ENCODE measurements around the gene SYK. TPM values are rescaled to one million over a fixed set of nuclear protein-coding genes. Genes with fewer than 3 reads are reported as not detected.

SYK gene
- total RNA-seq, 1 experiment from 2014 or later, result 9.0 TPM

DNA sequence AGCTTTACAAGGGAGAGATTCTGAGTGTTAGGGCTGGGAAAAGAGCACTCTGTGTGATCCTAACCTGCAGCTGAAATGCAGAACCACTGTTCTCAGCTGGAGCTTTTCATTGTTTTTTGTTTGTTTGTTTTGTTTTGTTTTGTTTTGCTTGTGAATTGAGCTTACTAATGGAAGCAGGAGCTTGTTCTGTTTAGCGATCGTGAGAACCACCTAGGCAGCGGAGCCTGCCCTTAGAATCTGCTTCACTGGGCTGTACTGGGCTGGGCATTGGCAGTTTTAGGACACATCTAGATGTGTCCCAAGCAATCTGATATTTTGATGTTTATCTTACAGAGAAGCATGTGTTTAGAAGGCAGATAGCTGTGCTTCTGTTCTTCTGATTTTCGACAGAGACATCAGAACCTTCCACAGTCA lies 14.3 kb downstream of the SYK start (continued):
- TF ChIP-seq, protein P1, sequence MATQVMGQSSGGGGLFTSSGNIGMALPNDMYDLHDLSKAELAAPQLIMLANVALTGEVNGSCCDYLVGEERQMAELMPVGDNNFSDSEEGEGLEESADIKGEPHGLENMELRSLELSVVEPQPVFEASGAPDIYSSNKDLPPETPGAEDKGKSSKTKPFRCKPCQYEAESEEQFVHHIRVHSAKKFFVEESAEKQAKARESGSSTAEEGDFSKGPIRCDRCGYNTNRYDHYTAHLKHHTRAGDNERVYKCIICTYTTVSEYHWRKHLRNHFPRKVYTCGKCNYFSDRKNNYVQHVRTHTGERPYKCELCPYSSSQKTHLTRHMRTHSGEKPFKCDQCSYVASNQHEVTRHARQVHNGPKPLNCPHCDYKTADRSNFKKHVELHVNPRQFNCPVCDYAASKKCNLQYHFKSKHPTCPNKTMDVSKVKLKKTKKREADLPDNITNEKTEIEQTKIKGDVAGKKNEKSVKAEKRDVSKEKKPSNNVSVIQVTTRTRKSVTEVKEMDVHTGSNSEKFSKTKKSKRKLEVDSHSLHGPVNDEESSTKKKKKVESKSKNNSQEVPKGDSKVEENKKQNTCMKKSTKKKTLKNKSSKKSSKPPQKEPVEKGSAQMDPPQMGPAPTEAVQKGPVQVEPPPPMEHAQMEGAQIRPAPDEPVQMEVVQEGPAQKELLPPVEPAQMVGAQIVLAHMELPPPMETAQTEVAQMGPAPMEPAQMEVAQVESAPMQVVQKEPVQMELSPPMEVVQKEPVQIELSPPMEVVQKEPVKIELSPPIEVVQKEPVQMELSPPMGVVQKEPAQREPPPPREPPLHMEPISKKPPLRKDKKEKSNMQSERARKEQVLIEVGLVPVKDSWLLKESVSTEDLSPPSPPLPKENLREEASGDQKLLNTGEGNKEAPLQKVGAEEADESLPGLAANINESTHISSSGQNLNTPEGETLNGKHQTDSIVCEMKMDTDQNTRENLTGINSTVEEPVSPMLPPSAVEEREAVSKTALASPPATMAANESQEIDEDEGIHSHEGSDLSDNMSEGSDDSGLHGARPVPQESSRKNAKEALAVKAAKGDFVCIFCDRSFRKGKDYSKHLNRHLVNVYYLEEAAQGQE (IDR thresholded peaks at IDR 0.05; ENCODE audit: low read depth), result no peak

DNA sequence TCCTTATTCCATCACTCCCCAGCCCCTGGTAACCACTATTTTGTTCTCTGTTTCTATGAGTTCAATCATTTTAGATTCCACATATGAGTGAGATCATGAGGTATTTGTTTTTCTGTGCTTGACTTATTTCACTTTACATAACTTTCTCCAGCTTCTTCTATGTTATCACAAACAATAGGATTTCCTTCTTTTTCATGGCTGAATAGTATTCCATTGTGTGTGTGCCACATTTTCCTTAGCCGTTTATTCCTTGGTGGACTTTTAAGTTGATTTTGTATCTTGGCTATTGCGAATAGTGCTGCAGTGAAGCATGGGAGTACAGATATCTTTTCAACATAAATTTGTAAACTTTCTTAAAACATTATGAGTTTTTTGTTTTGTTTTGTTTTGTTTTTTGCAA lies 15.1 kb downstream of the SYK start:
- Histone ChIP-seq H2AFZ (ENCODE audit: low read depth, low read length, poor library complexity, severe bottlenecking) (no peak overlapping the region), H3K4me1 (ENCODE audit: control insufficient read depth in 1 of 2, insufficient read depth in 2 of 2, low read length in 2 of 2) (no peaks in the 10 kb centered on the region; a peak in 3 of 4 replicates), H3K9me2 (ENCODE audit: insufficient read depth) (no peaks in the 10 kb centered on the region), H3K27ac (ENCODE audit: low read depth, low read length) (no peak overlapping the region), H4K20me1 (ENCODE audit: insufficient read depth) (no peaks in the 10 kb centered on the region), H3K9me3 (ENCODE audit: control insufficient read depth in 1 of 2, insufficient read depth in 1 of 2, low read depth in 1 of 2, low read length in 2 of 2) (no peaks in the 10 kb centered on the region), H3K9ac (ENCODE audit: low read length) (no peak overlapping the region), H3K4me3 (replicated peaks in 1 of 2; ENCODE audit: low read depth in 1 of 2, low read length in 2 of 2) (no peak overlapping the region), H3K27me3 (ENCODE audit: insufficient read depth, low read length) (no peaks in the 10 kb centered on the region), H3K79me2 (ENCODE audit: insufficient read depth, low read length) (no peaks in the 10 kb centered on the region), H3K36me3 (ENCODE audit: control insufficient read depth in 1 of 2, insufficient read depth in 2 of 2, low read length in 2 of 2) (no peaks in the 10 kb centered on the region), H3K4me2 (ENCODE audit: low read length) (no peak overlapping the region)
- TF ChIP-seq FOSL1 (IDR thresholded peaks at IDR 0.05; ENCODE audit: low read depth), result no peak
- TF ChIP-seq SP1 (IDR thresholded peaks at IDR 0.05; ENCODE audit: low read depth), result no peak
- no peak for TF ChIP-seq POLR2AphosphoS5 (IDR thresholded peaks at IDR 0.05; ENCODE audit: low read depth, low read length)
- TF ChIP-seq POLR2A (IDR thresholded peaks at IDR 0.05; ENCODE audit: borderline replicate concordance, extremely low read depth, insufficient read depth, insufficient read length), result no peak
- TF ChIP-seq, protein P2, sequence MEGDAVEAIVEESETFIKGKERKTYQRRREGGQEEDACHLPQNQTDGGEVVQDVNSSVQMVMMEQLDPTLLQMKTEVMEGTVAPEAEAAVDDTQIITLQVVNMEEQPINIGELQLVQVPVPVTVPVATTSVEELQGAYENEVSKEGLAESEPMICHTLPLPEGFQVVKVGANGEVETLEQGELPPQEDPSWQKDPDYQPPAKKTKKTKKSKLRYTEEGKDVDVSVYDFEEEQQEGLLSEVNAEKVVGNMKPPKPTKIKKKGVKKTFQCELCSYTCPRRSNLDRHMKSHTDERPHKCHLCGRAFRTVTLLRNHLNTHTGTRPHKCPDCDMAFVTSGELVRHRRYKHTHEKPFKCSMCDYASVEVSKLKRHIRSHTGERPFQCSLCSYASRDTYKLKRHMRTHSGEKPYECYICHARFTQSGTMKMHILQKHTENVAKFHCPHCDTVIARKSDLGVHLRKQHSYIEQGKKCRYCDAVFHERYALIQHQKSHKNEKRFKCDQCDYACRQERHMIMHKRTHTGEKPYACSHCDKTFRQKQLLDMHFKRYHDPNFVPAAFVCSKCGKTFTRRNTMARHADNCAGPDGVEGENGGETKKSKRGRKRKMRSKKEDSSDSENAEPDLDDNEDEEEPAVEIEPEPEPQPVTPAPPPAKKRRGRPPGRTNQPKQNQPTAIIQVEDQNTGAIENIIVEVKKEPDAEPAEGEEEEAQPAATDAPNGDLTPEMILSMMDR (IDR thresholded peaks at IDR 0.05 in 2 of 3, conservative IDR thresholded peaks at IDR 0.05 in 1 of 3; ENCODE audit: borderline replicate concordance in 1 of 3, insufficient read depth in 1 of 3, low read depth in 2 of 3, low read length in 2 of 3), result no peak
- no peak for TF ChIP-seq SIN3A (IDR thresholded peaks at IDR 0.05; ENCODE audit: low read depth)
- no peak for TF ChIP-seq ELF1 (IDR thresholded peaks at IDR 0.05; ENCODE audit: borderline replicate concordance, low read depth)
- POLR2A ChIA-PET, result no interaction called here
- RAD21 ChIA-PET (ENCODE audit: low non-redundant PET in 1 of 2, low total read pairs in 2 of 2, uncharacterized antibody in 2 of 2, unreplicated experiment in 2 of 2), result no interaction called here
- DNase-seq (ENCODE audit: low read depth, low spot score), result no peak
- intact Hi-C loops (cut with micrococcal nuclease), result no loop called here
- no peak for ATAC-seq
- CTCF ChIA-PET, result no interaction called here
- no TSS peak for BruUV-seq (replicated peaks)

Data from HCT116 (cell line).